ENCODE measurements around the gene ZNF710.
A peak's percentile ranks its signal among the peaks of the same experiment; 100 is the strongest.

Gene ZNF710

GRCh38 chr15:90087454-90088154 is 86.5 kb downstream of the ZNF710 start:
- no peak for DNase-seq (ENCODE audit: low read depth, low spot score)
- Histone ChIP-seq H3K4me3 (ENCODE audit: low read length) (no peak overlapping the region), H3K9me3 (ENCODE audit: control insufficient read depth, insufficient read depth, low read length) (no peaks in the 10 kb centered on the region), H3K4me1 (ENCODE audit: control insufficient read depth, insufficient read depth, low read length) (no peaks in the 10 kb centered on the region), H3K27me3 (ENCODE audit: control insufficient read depth, insufficient read depth, low read length) (no peaks in the 10 kb centered on the region), H3K36me3 (ENCODE audit: control insufficient read depth, insufficient read depth, low read length) (peaks cover 9% of the 10 kb centered on the region; the same call in 1 of the 2 replicates), H3K27ac (ENCODE audit: low read length) (no peak overlapping the region)
- whole genome bisulfite sequencing (ENCODE audit: insufficient coverage, insufficient read length) = no CpG with 5 or more reads among the region's 20 CpGs

- no peak overlapping the region for H3K4me3 ChIP-seq (ENCODE audit: low read length)
- WGBS (ENCODE audit: insufficient coverage, insufficient read length) = no CpG with 5 or more reads among the region's 11 CpGs
- H3K27ac ChIP-seq (ENCODE audit: low read length) = no peak overlapping the region
- no peaks in the 10 kb centered on the region for H3K9me3 ChIP-seq (ENCODE audit: control insufficient read depth, insufficient read depth, low read length)
- no peaks in the 10 kb centered on the region for H3K27me3 ChIP-seq (ENCODE audit: control insufficient read depth, insufficient read depth, low read length)
- H3K4me1 ChIP-seq (ENCODE audit: control insufficient read depth, insufficient read depth, low read length) = no peaks in the 10 kb centered on the region
- no peak for DNase-seq (ENCODE audit: low read depth, low spot score)
- peaks cover 2% of the 10 kb centered on the region; the same call in 1 of the 2 replicates for H3K36me3 ChIP-seq (ENCODE audit: control insufficient read depth, insufficient read depth, low read length)
Observed at GRCh38 chr15:90090226-90090848, 89.2 kb downstream of the ZNF710 start.

- H3K9me3 ChIP-seq (ENCODE audit: control insufficient read depth, insufficient read depth, low read length) = no peaks in the 10 kb centered on the region
- no peaks in the 10 kb centered on the region for H3K27me3 ChIP-seq (ENCODE audit: control insufficient read depth, insufficient read depth, low read length)
- no peak for DNase-seq (ENCODE audit: low read depth, low spot score)
- H3K36me3 ChIP-seq (ENCODE audit: control insufficient read depth, insufficient read depth, low read length) = 0 out of 2 replicates have a peak, but pooled peaks cover 2% of the 10 kb centered on the region
- H3K4me3 ChIP-seq (ENCODE audit: low read length) = no peak overlapping the region
- H3K4me1 ChIP-seq (ENCODE audit: control insufficient read depth, insufficient read depth, low read length) = no peaks in the 10 kb centered on the region
- WGBS (ENCODE audit: insufficient coverage, insufficient read length) = no CpG with 5 or more reads among the region's 17 CpGs
- H3K27ac ChIP-seq (ENCODE audit: low read length) = no peak overlapping the region
Observed at GRCh38 chr15:90091156-90091931, 90.2 kb downstream of the ZNF710 start.

- H3K36me3 ChIP-seq (ENCODE audit: control insufficient read depth, insufficient read depth, low read length) = no peaks in the 10 kb centered on the region
- no peaks in the 10 kb centered on the region for H3K9me3 ChIP-seq (ENCODE audit: control insufficient read depth, insufficient read depth, low read length)
- no peak overlapping the region for H3K4me3 ChIP-seq (ENCODE audit: low read length)
- H3K27ac ChIP-seq (ENCODE audit: low read length) = no peak overlapping the region
- WGBS (ENCODE audit: insufficient coverage, insufficient read length) = no CpG with 5 or more reads among the region's 3 CpGs
- no peaks in the 10 kb centered on the region for H3K27me3 ChIP-seq (ENCODE audit: control insufficient read depth, insufficient read depth, low read length)
- no peaks in the 10 kb centered on the region for H3K4me1 ChIP-seq (ENCODE audit: control insufficient read depth, insufficient read depth, low read length)
- DNase-seq (ENCODE audit: low read depth, low spot score) = no peak
Observed at GRCh38 chr15:90095521-90095959, 94.4 kb downstream of the ZNF710 start.

- peaks cover 4% of the 10 kb centered on the region; the same call in 1 of the 2 replicates for H3K4me1 ChIP-seq (ENCODE audit: control insufficient read depth, insufficient read depth, low read length)
- no peaks in the 10 kb centered on the region for H3K9me3 ChIP-seq (ENCODE audit: control insufficient read depth, insufficient read depth, low read length)
- no peaks in the 10 kb centered on the region for H3K27me3 ChIP-seq (ENCODE audit: control insufficient read depth, insufficient read depth, low read length)
- no peak overlapping the region for H3K27ac ChIP-seq (ENCODE audit: low read length)
- DNase-seq (ENCODE audit: low read depth, low spot score) = no peak
- WGBS (ENCODE audit: insufficient coverage, insufficient read length) = no CpG with 5 or more reads among the region's 4 CpGs
- H3K36me3 ChIP-seq (ENCODE audit: control insufficient read depth, insufficient read depth, low read length) = no peaks in the 10 kb centered on the region
- H3K4me3 ChIP-seq (ENCODE audit: low read length) = no peak overlapping the region
Observed at GRCh38 chr15:90097475-90097874, 96.4 kb downstream of the ZNF710 start.

GRCh38 chr15:90099072-90099867 is 98.1 kb downstream of the ZNF710 start:
- H3K9me3 ChIP-seq (ENCODE audit: control insufficient read depth, insufficient read depth, low read length) = no peaks in the 10 kb centered on the region
- H3K4me1 ChIP-seq (ENCODE audit: control insufficient read depth, insufficient read depth, low read length) = peaks cover 4% of the 10 kb centered on the region; the same call in 1 of the 2 replicates
- no peaks in the 10 kb centered on the region for H3K27me3 ChIP-seq (ENCODE audit: control insufficient read depth, insufficient read depth, low read length)
- no peak for DNase-seq (ENCODE audit: low read depth, low spot score)
- H3K36me3 ChIP-seq (ENCODE audit: control insufficient read depth, insufficient read depth, low read length) = no peaks in the 10 kb centered on the region
- H3K4me3 ChIP-seq (ENCODE audit: low read length) = no peak overlapping the region
- WGBS (ENCODE audit: insufficient coverage, insufficient read length) = no CpG with 5 or more reads among the region's 10 CpGs
- H3K27ac ChIP-seq (ENCODE audit: low read length) = no peak overlapping the region

- no CpG with 5 or more reads among the region's 11 CpGs for WGBS (ENCODE audit: insufficient coverage, insufficient read length)
- Histone ChIP-seq H3K9me3 (ENCODE audit: control insufficient read depth, insufficient read depth, low read length) (no peaks in the 10 kb centered on the region), H3K4me3 (ENCODE audit: low read length) (no peak overlapping the region), H3K36me3 (ENCODE audit: control insufficient read depth, insufficient read depth, low read length) (no peaks in the 10 kb centered on the region), H3K27me3 (ENCODE audit: control insufficient read depth, insufficient read depth, low read length) (no peaks in the 10 kb centered on the region), H3K27ac (ENCODE audit: low read length) (no peak overlapping the region), H3K4me1 (ENCODE audit: control insufficient read depth, insufficient read depth, low read length) (peaks cover 4% of the 10 kb centered on the region; the same call in 1 of the 2 replicates)
- no peak for DNase-seq (ENCODE audit: low read depth, low spot score)
Observed at GRCh38 chr15:90099868-90100831, 99.0 kb downstream of the ZNF710 start.

- no peak for DNase-seq (ENCODE audit: low read depth, low spot score)
- H3K4me1 ChIP-seq (ENCODE audit: control insufficient read depth, insufficient read depth, low read length) = peaks cover 4% of the 10 kb centered on the region; the same call in 1 of the 2 replicates
- H3K9me3 ChIP-seq (ENCODE audit: control insufficient read depth, insufficient read depth, low read length) = no peaks in the 10 kb centered on the region
- no peak overlapping the region for H3K27ac ChIP-seq (ENCODE audit: low read length)
- no CpG with 5 or more reads among the region's 40 CpGs for WGBS (ENCODE audit: insufficient coverage, insufficient read length)
- peak overlapping the region; percentile 95 for H3K4me3 ChIP-seq (ENCODE audit: low read length)
- no peaks in the 10 kb centered on the region for H3K27me3 ChIP-seq (ENCODE audit: control insufficient read depth, insufficient read depth, low read length)
- no peaks in the 10 kb centered on the region for H3K36me3 ChIP-seq (ENCODE audit: control insufficient read depth, insufficient read depth, low read length)
Observed at GRCh38 chr15:90101130-90101968, 100.2 kb downstream of the ZNF710 start.
